GM19463 (cell line): ENCODE measurements around the gene LIMS2.

Source experiments
- ATAC-seq: cut with Tn5 transposase; IDR thresholded peaks from one replicate; pipeline ENCODE4 v1.9.1; 2021; ENCODE audit warnings: mild to moderate bottlenecking, moderate library complexity; ENCODE audit not compliant: unreplicated experiment

LIMS2 gene

DNA sequence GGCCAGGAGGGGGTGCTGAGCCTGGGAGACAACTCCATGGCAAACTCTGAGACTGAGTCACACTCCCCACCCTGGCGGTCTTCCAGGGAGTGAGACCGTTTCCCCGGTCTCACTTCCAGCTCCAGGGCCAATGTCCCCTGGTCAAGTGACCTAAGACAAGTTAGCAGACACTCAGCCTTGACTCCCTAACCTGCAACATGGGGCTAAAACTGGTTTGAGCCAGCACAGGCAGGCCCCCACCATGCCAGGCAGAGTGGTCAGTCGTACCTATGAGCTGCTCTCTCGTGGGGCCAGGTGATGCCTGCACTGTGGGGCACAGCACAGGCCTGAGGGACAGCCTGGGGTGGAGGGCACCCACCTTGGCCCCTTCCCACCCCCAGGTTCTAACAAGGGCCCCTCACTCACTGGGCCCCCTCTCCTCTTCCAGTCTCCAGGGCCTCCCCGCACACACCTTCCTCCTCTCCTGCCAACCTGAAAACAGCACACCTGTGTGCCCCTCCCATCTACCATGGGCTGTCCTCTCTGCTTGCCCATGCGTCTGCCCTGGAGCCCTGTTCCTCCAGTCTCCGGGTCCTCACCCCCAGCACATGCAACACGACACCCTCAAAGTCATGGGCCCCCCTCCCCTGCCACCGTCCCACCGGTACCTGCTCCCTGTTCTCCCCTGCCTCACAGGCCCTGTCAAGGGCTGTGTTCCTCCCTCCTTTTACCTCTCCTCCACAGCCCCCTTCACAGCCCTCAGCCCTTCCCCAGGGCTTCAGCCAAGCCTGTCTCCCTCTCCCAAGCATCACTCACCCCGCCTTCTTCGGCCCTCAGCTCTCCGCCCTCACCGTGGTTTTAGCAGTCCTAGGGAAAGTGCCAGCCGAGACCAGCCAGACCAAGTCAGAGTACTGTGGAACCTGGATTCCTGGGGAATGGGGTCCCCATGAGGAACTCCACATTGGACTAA is 27.8 kb downstream of the LIMS2 start:
- ATAC-seq, result no peak

- no peak for ATAC-seq
Observed at GRCh38 chr2:127646487-127647241, 28.7 kb downstream of the LIMS2 start.

- no peak for ATAC-seq
Observed at GRCh38 chr2:127645395-127646291, 29.7 kb downstream of the LIMS2 start, which contains the start of gene GPR17. TSS of gene GPR17 (plus strand) at chr2:127646153. CDS start at chr2:127650736, 4,583 bp downstream.

DNA sequence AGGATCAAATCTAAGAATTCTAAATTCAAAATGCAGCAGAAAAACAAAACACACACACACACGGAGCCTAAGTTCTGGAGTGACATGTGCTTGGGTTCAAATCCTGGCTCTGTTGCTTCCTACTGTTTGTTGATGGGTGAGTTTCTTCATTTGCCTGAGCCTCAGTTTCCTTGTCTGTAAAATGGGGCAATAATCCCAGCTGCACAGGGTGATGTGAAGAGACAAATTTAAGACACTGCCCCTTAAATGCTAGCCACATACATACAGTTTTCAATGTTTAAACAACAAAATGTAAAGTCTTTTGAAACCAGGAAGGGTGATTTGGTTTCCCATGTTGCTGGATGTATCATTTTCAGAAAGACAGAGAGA is 30.3 kb downstream of the LIMS2 start:
- ATAC-seq, result no peak

- no peak for ATAC-seq
Observed at GRCh38 chr2:127644066-127645025, 31.0 kb downstream of the LIMS2 start.

DNA sequence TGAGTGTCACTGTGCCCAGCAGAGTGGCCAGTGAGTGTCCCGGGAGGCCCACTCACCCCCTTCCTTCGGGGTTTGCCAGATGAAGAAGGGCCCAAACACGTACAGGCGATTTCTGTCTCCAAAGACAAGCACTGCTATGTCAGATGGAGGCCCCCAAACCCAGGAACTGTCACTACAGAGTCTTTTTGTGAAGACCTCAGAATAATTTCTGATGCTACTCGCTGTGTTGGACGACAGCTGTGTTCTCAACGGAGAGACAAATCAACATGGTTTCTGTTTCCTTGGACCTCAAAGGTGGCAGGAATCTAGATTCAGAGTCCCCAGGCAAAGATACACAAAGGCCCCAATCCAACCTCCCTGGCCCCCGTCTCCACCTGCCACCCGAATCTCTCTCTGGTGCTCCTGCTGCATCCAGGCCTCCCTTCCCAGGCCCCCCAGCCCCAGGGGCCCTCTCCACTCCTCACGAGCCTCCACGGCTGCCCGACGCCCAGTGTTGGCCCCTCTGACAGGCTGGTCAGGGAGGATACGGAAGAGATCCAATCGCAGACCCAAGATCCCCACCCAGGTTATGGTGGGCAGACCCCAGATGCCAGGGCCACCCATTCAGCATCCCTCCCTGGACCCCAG is 31.8 kb downstream of the LIMS2 start:
- ATAC-seq, result no peak

DNA sequence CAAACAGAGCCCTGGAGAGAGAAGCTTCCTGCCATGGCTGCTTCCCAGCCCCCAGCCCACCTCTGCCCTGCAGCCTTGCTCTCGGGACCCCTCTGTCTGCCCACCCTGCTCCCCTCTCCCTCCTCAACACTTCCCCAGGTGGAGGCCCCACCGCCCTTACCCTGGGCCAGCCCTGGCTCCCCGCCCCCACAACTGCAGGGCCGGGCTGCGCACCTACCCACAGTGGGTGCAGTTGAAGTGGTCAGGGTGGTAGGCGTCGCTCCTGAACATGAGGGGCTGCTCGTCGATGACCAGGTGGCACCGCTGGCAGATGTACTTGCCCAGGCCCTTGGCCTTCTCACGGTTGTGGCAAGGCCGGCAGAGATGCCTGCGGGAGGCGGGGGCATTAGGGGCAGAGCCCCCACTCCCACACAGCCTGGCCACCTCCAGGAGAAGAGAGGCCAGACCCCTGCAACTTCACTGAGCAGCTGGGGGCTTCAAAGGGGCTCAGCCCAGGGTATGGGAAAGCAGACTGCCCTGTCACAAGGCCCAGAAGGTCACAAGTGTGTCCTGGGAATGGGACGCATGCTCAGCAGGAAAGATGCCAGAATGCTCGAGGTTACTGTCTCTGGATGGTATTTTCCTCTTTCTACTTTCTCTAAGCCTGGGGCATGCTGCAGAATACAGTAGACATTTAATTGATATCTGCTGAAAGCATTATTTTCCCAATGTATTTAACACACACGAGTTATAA is 32.5 kb downstream of the LIMS2 start:
- no peak for ATAC-seq

DNA sequence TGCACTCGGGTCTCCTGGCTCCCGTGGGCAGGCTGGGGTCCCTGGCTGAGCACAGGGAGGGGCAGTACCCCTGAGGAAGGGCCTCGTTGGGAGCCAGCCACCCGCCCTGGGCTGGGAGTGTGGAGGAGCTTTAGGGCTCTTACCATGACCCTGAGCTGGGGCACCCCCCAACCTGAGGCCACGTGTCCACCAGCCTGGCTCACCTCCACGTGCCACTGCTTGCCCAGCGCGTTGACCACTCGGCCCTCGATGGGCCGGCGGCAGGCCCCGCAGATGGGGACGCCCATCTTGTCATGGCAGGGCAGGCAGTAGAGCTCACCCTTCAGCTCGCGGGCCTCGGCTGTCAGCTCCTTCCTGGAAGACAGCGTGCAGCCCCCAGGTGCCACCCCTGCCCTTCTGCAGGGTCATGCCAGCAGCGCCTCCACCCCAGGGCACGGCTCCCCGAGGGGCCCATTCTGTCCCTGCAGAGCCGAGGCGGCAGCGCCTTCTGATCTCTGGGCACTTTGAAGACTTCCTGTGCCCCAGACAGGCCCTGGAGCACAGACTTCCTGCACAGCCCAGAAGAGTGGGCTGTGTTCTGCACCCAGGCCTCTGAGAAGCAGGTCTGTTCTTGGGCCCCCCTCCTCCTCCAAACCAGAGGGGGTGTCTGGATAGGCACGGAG is 33.4 kb downstream of the LIMS2 start:
- no peak for ATAC-seq

- no peak for ATAC-seq
Observed at GRCh38 chr2:127641133-127641532, 34.2 kb downstream of the LIMS2 start.

GRCh38 chr2:127640082-127641072 is 35.0 kb downstream of the LIMS2 start:
- ATAC-seq, result no peak

DNA sequence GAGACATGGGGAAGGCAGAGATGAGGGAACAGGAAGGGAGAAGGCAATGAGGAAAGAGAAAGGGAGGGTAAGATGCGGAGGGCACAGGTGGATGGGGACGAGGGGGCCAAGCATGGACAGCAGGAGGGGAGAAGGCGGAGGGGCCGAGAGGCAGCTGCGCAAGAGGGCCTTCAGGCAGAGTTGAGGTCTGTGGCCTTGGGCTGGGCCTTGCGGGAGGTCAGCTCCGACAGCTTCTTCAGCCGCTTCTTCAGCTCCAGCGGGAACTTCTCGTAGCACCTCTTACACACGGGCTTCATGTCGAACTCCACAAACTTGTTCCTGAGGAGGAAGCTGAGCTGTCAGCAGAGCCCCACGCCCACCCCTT is 36.2 kb downstream of the LIMS2 start:
- ATAC-seq, result no peak

GRCh38 chr2:127638361-127639110 is 36.8 kb downstream of the LIMS2 start:
- no peak for ATAC-seq

DNA sequence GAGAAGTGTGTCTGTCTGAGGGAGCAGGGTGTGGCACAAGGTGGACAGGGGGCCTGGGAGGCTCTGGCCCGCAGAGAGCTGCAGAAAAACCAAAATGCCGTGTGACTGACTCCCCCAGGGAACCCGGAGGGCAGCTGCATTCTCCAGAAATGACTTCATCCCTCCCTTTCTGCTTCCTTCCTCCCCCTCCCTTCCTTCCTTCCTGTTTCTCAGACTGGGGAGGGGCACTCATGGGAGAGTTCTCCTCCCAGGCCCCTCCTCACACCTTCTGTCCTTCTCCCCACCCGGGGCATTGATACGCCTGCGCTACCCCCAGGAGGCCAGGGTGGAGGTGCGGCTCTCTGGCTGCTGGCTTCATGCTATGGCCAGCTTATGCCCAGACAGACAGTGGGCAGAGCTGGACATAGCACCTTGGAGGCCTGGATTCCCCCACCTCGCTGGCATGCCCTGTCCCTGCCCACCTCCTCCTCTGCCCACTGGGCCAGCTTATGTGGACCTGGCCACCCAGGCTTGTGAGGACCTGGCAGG is 37.5 kb downstream of the LIMS2 start:
- ATAC-seq, result no peak

GRCh38 chr2:127637236-127637630 is 38.1 kb downstream of the LIMS2 start:
- no peak for ATAC-seq

- ATAC-seq, result no peak
Observed at GRCh38 chr2:127636248-127637235, 38.8 kb downstream of the LIMS2 start.
